RPMI8226 (cell line): Measurements from ENCODE around the gene RAB1B.
"Not testable (repeated sequence)": the region's sequence is repeated elsewhere in the genome, so short reads cannot be mapped to it uniquely, and the experiment has no call there.

Source experiments
- DNase-seq: peaks from one replicate; pipeline ENCODE4 v3.0.0-alpha.2; 2015

Gene RAB1B

DNA sequence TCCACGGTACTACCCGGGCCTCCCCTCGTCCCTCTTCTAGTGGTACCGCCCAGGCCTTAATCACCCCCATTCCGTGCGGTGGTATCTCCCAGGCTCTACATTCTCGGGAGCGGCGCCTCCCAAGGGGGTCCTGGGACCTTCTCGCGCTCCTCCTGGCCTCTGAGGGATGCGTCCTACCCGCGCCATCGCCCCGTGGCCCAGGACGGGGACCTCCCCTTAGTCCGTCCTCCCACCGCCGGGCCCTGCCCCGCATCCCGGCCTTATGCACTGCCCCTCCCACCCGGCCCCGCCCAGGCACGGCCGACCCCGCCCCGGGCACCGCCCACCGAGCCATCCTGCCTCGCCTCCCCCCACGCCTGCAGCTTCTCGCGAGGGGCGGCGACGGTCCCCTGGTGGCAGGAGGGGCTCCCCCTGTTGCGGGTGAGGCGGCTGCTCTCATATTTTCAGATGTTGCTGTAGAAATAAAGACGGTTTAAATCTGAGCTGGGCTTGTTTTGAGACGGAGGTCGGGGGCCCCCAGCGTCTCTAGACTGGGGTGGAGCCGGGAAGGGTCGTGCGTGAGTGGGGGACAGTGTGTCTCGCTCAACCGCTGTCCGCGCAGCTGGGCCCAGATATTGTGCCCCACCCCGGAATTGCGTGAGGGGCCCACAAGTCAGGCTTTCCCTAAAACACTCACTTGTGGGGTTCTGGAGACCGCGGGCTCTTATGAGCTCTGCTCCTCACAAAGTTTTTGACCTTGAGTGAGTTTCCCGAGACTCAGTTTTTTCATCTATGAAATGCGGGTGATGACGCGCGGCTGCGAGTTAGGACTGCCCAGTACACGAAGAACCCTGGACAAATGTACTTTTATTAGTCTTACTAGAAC lies 828 bp upstream of the RAB1B start:
- peak; percentile 89 for DNase-seq

DNA sequence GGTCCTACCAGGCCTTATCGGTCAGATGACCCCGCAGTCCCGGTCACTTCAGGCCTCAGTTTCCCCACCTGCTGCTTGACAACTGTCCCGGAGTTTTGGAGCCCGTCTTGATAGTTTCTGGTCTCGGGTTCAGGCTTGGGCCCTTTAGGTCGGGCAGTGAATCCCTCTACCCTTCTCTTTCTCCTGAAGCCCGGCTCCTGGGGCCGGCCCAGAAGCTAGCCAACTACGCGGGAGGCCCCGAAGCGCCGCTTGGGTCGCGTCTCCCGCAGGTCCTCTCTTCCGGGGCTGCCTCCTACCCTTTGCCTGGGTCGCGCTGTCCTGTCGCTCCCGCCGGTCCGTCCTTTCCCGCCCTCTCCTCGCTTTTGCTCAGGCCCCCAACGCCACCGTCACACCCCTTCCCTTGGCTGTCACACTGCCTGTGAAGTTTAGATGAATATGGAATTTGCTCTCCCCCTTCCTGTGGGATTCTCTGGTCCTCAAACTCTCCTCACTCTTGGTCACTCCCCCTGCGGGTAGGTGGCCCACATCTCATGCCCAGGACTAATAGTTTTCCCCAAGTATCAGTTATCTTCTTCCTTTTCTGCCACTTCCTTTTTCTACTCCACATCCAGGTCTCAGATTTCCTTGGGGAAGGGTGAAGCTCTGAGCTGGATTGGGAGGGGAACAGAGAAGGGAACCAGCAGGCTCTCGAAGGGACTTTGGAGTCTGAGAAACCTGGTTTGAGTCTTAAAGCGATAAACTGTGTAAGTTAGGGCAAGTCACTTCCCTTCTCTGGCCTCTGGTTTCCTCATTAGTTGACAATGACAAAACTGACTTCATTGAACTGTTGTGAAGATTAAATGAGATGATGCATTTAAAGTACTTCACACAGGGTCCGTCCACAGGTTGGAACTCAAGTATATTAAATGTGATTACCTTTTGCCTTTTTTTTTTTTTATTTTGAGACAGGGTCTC lies 790 bp downstream of the RAB1B start:
- DNase-seq: peak; percentile 53

DNA sequence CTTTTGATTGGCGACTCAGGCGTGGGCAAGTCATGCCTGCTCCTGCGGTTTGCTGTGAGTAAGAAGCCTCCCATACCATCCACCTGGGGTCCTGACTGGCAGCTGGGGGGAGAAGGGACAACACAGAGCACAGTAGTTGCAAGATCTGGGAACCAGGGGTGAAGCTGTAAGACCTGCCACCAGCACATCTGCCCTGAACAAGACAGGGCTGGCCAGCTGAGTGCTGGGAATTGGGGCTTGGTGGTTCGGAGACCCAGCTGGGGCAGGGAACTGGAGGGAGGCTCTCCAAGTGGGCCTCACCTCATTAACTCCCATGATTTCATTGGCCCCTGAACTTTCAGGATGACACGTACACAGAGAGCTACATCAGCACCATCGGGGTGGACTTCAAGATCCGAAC lies 3.4 kb downstream of the RAB1B start:
- no peak for DNase-seq

DNA sequence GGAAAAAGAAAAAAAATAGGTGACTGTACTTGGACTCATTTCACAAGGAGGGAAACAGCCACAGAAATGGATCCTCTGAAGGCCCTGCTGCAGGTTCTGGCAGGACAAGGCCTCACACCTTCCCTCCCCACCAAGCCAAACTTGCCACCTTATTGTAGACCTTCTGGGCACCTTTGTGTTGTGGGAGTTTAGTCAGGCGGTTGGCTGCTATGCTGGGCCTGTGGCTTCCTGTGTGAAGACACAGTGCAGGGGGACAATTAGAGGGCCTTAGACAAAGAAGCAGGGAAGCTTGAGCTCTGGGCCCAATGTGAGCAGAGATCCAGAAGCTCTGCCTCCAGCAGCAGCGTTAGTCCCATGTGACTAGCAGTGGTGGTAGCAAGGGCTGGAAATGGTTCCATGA lies 4.2 kb downstream of the RAB1B start:
- no peak for DNase-seq

DNA sequence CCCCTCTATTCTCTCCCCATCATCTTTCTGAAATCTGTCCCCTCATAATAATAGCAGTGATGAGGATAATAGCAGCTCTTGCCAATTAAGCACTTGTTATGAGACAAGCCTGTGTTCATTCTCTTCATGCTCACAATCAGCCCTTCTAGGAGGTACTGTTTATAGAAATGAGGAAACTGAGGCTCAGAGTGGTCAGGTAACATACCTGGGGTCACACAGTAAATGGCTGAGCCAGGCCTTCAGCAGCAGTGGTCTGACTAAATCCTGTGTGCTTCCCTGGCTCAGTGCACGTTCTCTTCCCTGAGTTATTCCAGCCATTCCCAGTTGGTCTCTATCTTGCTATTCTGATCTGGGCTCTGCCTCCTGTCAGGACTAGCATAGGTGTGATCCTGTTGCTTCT lies 5.8 kb downstream of the RAB1B start:
- DNase-seq: no peak

DNA sequence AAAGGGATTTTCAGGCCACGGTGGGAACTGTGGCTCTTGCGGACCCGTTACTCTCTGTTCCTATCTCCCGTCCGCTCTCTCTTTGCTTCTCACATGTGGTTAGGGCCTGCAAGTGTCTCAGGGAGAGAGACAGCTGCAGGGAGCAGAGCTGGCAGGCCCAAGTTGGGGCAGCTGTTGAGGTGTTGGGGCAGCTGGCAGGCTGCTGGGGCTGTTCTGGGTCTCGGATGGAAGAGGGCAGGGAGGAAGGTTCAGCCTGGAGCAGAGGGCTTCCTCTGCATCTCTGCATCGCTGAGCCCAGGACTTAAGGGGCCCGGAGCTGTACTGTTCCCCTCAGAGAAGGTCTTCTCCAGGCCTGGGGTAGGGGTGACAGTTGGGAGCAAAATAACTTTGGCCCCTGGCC lies 7.0 kb downstream of the RAB1B start:
- DNase-seq: no peak

DNA sequence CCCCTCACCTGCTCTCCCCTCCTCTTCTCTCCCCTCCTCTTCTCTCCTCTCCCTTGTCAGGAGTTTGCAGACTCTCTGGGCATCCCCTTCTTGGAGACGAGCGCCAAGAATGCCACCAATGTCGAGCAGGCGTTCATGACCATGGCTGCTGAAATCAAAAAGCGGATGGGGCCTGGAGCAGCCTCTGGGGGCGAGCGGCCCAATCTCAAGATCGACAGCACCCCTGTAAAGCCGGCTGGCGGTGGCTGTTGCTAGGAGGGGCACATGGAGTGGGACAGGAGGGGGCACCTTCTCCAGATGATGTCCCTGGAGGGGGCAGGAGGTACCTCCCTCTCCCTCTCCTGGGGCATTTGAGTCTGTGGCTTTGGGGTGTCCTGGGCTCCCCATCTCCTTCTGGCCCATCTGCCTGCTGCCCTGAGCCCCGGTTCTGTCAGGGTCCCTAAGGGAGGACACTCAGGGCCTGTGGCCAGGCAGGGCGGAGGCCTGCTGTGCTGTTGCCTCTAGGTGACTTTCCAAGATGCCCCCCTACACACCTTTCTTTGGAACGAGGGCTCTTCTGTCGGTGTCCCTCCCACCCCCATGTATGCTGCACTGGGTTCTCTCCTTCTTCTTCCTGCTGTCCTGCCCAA lies 7.7 kb downstream of the RAB1B start:
- DNase-seq: no peak

DNA sequence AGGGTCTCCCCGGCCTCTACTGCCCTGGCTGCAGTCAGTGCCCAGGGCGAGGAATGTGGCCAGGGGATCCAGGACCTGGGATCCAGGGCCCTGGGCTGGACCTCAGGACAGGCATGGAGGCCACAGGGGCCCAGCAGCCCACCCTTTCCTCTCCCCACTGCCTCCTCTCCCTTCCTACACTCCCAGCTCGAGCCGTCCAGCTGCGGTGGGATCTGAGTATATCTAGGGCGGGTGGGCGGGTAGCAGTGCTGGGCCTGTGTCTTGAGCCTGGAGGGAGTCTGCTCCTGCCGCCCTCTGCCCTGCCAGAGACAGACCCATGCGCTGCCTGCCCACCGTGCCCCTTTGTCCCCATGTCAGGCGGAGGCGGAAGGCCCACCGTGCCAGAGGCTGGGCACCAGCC lies 8.2 kb downstream of the RAB1B start:
- DNase-seq: not testable (repeated sequence)

DNA sequence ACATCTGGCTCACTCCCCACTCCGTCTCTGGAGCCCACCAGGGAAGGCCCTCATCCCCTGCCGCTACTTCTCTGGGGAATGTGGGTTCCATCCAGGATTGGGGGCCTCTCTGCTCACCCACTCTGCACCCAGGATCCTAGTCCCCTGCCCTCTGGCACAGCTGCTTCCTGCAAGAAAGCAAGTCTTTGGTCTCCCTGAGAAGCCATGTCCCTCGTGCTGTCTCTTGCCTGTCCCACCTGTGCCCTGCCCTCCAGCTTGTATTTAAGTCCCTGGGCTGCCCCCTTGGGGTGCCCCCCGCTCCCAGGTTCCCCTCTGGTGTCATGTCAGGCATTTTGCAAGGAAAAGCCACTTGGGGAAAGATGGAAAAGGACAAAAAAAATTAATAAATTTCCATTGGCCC lies 8.6 kb downstream of the RAB1B start:
- not testable (repeated sequence) for DNase-seq

DNA sequence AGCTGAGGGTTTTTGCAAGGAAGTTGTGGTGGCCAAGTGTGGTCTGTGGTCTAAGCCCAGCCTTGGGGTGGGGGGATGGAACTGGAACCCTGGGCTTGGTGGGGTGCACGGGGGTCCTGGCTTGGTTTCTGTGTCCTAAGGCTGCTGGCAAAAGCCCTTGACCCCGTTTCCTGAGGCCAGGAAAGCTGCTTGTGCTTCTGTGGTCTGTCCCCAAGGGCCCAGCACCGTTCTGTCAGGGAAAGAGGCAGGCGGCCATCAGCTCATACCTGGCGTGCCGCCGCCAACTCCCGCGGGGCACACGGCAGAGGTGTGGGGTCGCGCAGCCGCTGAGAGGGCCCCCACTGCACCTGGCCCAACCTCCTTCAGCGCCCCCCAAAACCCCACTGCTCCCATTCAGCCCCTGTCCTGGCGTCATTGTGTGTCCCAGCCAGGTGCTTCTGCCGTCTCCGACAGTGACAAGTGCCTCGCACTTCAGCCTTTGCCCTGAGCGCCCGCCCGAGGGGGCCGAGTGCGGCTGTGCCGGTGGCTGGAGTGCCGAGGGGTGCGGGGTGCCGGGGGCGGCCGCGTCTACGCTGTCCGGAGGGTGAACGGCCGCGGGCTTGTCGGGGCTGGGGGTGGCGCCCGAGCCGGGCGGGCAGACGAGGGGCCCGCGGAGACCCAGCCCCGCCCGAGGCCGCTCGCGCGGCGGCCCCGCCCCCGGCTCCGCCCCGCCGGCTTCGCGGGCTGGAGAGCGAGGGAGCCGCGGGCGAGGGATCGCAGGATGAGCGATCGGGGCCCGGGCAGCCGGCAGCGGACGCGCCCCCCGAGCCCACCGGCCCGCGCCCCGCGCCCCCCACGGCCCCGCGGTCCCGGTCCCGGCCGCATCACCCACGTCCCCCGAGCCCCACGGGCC lies 9.3 kb downstream of the RAB1B start, which contains the start of gene CNIH2:
TSS of gene CNIH2 (plus strand) at position 705 of the 892 bp plus-strand sequence. CDS start 282 bp downstream, outside the sequence.
- peak; percentile 54 for DNase-seq

DNA sequence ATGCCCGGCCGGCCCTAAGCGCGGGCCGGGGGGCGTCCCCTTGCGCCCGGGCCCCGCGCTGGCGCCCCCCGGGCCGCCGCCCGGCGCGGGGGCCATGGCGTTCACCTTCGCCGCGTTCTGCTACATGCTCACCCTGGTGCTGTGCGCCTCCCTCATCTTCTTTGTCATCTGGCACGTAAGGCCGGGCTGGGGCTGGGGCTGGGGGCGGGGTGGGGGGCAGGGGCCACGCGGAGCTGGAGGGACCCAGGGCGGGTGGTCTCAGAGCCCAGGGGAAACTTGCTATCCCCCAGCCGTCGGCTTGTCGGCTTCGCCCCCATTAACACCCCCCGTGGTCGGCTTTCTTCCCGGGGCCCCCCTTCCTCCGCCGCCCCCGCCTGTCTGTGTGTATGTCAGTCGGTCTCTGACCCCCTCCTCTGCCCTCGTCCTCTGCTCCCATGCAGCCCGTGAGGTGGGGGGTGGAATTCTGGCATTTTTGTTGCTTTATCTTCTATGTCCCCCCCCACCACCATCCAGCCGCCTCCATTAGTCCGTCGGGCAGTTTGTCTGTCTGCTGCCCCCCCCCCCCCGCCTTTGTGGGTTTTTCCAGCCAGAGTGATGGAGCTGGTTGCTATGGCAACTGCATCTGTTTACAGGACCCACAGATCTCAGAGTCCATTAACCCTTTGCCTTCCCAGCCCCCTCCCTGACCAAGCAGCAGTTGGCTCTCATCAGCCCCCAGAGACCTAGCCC lies 10.1 kb downstream of the RAB1B start:
- DNase-seq: no peak

DNA sequence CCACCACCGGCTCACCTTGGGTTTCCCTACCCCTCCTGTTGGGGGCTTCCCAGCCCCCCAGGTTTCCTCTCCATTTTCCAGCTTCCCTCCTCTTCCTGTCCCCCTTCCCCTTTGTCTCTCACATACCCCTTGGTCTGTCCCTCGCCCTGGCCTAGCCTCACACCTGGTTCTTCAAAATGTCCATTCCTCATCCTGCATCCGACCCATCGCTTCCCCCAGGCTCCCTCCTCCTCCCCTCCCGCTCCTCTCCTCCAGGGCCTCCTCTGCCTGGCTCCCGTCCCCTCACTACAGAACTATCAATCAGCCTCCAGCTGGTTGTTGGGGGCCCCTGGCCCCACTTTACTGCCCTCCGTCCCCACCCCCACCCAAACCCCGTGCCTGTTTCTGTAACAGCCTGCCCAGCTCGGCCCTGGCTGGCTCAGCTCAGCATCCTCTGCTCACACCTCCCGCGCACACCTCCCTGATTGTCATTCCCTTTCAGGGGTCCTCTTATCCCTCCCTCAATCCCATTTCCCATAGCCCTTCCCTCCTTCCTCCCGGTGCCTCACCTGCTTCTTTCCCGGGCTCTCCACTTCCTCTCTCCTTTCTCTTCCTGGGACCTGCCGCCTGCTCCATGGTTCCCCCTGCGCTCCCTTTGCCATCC lies 10.8 kb downstream of the RAB1B start:
- no peak for DNase-seq

DNA sequence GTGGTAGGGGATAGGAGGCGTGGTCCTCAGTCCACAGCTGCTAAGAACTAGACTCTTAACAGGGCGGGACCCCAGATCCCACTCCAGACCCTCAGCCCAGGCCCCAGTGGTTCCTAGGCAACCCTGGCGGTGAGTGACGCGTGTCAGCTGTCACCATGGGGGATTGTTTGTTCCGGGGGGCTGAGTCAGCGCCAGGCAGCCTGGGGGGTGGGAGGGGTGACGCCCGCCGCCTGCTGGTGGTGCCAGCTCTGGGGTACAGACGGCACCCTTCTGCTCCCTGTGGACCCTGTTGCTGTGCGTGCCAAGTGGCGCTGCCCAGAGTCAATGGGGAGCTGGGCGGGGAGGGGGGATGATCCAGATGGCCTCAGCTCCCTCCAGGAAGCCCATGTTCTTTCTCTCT lies 12.0 kb downstream of the RAB1B start:
- DNase-seq: no peak

DNA sequence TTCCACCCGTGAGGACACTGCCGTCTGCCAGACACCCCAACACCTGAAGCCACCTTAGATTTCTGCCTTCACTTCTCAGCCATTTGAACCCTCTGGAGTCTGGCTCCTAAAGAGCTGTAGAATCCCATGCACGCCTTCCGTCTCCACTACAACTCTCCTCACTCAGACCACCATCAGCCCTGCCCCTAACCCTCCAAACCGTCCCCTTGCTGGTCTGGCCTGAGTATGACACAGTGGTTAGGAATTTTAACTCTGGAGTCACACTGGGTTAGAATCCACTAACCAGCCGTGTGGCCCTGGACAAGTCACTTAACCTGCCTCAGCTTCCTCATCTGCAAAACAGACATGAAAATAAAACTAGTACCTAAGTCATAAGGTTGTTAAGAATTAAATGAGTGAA lies 12.6 kb downstream of the RAB1B start:
- no peak for DNase-seq

DNA sequence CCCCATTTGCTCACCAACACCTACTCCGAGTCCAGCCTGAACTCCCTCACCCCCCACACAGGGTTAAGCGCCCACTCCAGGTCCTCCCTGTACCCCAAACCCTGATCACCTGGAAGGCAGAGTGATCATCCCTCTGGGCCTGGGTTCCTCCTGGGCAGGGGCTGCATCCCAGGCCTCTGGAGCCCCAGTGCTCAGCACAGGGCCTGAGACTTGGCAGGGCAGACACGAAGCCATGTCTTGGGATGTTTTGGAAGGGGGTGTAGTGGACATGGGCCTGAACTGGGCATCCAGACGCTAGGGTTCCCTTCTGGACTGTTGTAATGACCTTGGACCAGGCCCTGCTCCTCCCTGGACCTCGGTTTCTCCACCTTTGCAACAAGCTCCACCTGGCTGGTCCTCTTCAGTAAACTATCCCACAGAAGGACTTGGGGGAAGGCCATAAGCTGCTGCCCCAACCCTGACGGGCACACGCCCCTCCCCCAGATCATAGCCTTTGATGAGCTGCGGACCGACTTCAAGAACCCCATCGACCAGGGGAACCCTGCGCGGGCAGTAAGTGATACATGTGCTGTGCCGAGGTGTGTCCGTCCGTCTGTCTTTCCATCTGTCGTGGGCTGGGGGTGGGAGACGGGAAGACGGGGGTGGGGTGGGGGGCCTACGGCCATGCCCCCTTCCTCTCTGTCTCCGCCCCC lies 13.5 kb downstream of the RAB1B start:
- DNase-seq: no peak

DNA sequence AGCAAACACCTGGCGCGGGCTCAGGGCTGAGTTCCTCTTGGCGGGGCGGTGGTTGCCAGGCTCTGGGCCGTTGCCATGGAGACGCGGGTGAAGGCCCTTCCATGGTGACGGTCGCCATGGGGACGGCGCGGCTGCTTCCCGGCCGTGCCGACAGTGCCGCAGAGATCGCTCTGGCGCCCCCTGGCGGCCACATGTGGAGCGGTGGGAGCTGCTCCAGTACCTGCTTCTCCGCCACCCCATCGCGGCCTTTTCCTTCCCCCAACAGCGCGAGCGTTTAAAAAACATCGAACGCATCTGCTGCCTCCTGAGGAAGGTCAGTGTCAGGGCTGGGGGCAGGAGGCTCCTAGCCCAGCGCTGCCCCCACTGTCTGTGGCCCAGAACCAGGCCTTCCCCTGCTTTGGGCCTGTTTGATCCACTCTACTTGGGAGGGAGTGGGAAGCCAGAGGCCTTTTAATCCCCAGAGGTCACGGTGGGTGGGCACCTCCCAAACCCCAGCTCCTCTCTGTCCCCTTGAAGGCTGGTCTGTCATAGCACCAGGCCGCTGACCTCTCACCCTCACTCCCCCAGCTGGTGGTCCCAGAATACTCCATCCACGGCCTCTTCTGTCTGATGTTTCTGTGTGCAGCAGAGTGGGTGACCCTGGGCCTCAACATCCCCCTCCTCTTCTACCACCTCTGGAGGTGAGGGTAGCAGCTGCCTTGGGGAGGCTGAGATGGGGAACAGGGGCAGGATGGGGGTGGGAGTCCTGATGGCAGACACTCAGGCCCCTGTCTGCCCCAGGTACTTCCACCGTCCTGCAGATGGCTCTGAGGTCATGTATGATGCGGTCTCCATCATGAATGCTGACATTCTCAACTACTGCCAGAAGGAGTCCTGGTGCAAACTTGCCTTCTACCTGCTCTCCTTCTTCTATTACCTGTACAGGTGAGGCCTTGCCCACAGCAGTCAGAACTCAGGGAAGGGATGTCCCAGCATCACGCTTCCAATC lies 14.3 kb downstream of the RAB1B start:
- peak; percentile 100 for DNase-seq

DNA sequence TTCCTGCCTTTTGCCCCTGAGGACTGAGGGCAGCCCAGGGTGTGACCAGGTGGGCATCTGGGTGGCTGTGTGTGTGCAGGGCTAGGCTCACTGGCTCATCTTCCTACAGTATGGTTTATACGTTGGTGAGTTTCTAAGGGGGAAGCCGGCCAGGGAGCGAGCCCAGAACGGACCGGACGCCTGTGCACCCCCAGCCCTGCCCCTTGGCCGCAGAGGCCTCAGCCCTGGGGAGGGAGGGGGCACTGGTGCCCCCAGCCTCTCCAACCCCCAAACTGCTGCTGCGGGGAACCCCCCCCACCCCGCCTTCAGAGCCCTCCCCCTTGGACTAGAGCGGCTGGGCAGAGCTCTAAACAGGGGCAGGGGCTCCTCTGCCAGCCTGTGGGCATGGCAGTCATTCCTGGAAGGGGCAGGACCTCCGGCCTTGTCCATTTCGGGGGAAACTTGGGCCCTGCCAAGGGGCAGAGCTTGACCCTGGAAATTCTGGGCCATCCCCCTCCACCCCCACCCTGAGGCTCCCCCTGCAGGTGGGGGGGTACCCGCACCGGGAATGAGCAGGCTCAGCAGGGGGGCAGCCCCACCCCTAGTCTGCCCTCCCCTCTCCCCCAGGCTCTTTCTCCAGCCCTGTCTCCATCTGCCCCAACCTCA lies 15.1 kb downstream of the RAB1B start:
- no peak for DNase-seq

DNA sequence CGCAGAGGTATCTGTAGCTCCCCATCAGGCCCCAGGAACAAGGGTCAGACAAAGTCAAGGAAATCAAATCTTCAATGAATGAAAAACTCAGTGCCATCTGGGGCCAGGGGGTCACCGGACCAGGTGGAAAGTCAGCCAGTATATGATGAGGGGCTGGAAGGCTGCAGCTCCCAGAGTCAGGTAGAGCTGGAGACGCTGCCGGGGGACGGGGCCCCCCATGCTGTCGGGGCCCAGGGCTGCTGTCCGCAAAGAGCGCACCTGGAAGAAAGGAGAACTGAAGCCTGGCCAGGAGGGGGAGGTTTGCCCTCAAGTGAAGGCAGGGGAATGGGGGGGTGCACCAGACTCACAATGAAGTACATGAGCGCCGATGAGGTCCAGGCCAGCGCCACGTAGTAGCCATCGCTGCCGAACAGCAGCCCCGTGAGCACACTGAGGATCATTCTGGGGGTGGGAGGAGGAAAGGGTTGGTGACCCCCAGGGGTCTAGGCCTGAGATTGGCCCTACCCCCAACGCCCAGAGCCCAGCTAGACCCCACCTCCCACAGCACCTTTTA lies 16.2 kb downstream of the RAB1B start:
- DNase-seq: no peak
